Caco-2 (cell line): ENCODE results near the gene MSMP. TPM values are rescaled to one million over a fixed set of nuclear protein-coding genes. Genes with fewer than 3 reads are reported as not detected.

Experiments
- BruUV-seq: library from RNA; stranded (reverse); fragments of 400-500 nt; replicated peaks from 2 replicates; lab custom pipeline; 2021; lab: Mats Ljungman, UMichigan
- CTCF ChIA-PET: fragments of 300-600 bp; sonication (Branson Sonifier 250); formaldehyde crosslinking; loops from one replicate; lab custom pipeline; 2022; ENCODE audit warnings: antibody characterized with exemption; lab: Charles Lee
- POLR2A ChIA-PET: fragments of 300-600 bp; sonication (Branson Sonifier 250); formaldehyde crosslinking; loops from one replicate; lab custom pipeline; 2022; ENCODE audit warnings: antibody characterized with exemption; lab: Charles Lee
- DNase-seq, 2 experiments: peaks; one replicate each; pipeline versions ENCODE4 v3.0.0 to v3.0.0-alpha.2; 2020 to 2022
- H3K27me3 ChIP-seq: replicated peaks from 2 replicates; pipeline ENCODE4 v1.6.0; 2011; ENCODE audit warnings: low read length; ENCODE audit not compliant: control insufficient read depth, insufficient read depth
- H3K36me3 ChIP-seq: 2 replicates; pipeline ENCODE4 v1.5.1; 2011; ENCODE audit warnings: low read length; ENCODE audit not compliant: control insufficient read depth, insufficient read depth
- H3K4me1 ChIP-seq: fragments of 250-450 bp; sonication (Bioruptor Pico); 2 replicates; pipeline ENCODE4 v1.5.1; 2020; ENCODE audit warnings: mild to moderate bottlenecking
- H3K4me3 ChIP-seq: 2 replicates; pipeline ENCODE4 v1.5.1; 2011; ENCODE audit warnings: low read depth, mild to moderate bottlenecking, control low read depth, low read length
- H3K9me3 ChIP-seq: fragments of 250-450 bp; sonication (Bioruptor Pico); 2 replicates; pipeline ENCODE4 v1.5.1; 2020; ENCODE audit warnings: mild to moderate bottlenecking, moderate library complexity
- H3K27ac Mint-ChIP-seq: one replicate; pipeline ENCODE4 v1.8.0; 2022; ENCODE audit warnings: mixed read lengths; ENCODE audit not compliant: unreplicated experiment
- H3K27me3 Mint-ChIP-seq: one replicate; pipeline ENCODE4 v1.8.0; 2022; ENCODE audit warnings: mixed read lengths; ENCODE audit not compliant: insufficient read depth, unreplicated experiment
- H3K36me3 Mint-ChIP-seq: one replicate; pipeline ENCODE4 v1.8.0; 2022; ENCODE audit warnings: mild to moderate bottlenecking, mixed read lengths; ENCODE audit not compliant: insufficient read depth, unreplicated experiment
- H3K4me1 Mint-ChIP-seq: one replicate; pipeline ENCODE4 v1.8.0; 2022; ENCODE audit warnings: low read depth, mixed read lengths; ENCODE audit not compliant: unreplicated experiment
- H3K4me3 Mint-ChIP-seq: one replicate; pipeline ENCODE4 v1.8.0; 2022; ENCODE audit warnings: mild to moderate bottlenecking, moderate library complexity, mixed read lengths; ENCODE audit not compliant: unreplicated experiment
- H3K9me3 Mint-ChIP-seq: one replicate; pipeline ENCODE4 v1.8.0; 2022; ENCODE audit warnings: mixed read lengths; ENCODE audit not compliant: unreplicated experiment
- CTCF ChIP-seq, 2 experiments: fragments of 200-600 bp in 1 of 2; IDR thresholded peaks; 1 replicate in 1 of 2; 2 replicates in 1 of 2; pipeline versions ENCODE4 v1.5.1 to v1.8.0; 2011 to 2022; ENCODE audit warnings: antibody characterized with exemption in 1 of 2, control low read depth in 1 of 2, inconsistent platforms in 1 of 2, low read depth in 1 of 2, low read length in 1 of 2, mild to moderate bottlenecking in 1 of 2, moderate library complexity in 1 of 2; ENCODE audit not compliant: insufficient read depth in 1 of 2, severe bottlenecking in 1 of 2, unreplicated experiment in 1 of 2
- intact Hi-C: fragments of 100-400 bp; cut with micrococcal nuclease; formaldehyde crosslinking; loops from one replicate; pipeline ENCODE4 v1.10.0; 2022; ENCODE audit not compliant: unreplicated experiment
- total RNA-seq: library from RNA; stranded (reverse); gene quantifications from 2 replicates; pipeline ENCODE4 v1.2.3, GENCODE V29; 2022

The MSMP gene
- total RNA-seq, 1 experiment from 2014 or later = not detected

GRCh38 chr9:35778496-35778895, 24.4 kb upstream of the MSMP start:
- Mint-ChIP-seq H3K36me3 (no peaks in the 10 kb centered on the region), H3K27me3 (no peaks in the 10 kb centered on the region), H3K27ac (no peak overlapping the region), H3K9me3 (no peaks in the 10 kb centered on the region), H3K4me3 (no peak overlapping the region), H3K4me1 (no peaks in the 10 kb centered on the region)
- Histone ChIP-seq H3K4me1 (no peaks in the 10 kb centered on the region), H3K27me3 (no peaks in the 10 kb centered on the region), H3K36me3 (no peaks in the 10 kb centered on the region), H3K4me3 (no peak overlapping the region), H3K9me3 (no peaks in the 10 kb centered on the region)
- POLR2A ChIA-PET = no interaction called here
- no TSS peak for BruUV-seq
- intact Hi-C loops = no loop called here
- CTCF ChIA-PET = interaction anchor here (0.8 to 2.2 kb wide), 2 partner anchors 12 to 104 kb away, joined by 3 to 4 read pairs; no protein-coding TSS in a partner anchor
- no peak for TF ChIP-seq CTCF (IDR thresholded peaks at IDR 0.05; ENCODE audit: insufficient read depth in 1 of 2, low read depth in 1 of 2, low read length in 1 of 2, severe bottlenecking in 1 of 2, unreplicated experiment in 1 of 2)
- DNase-seq = no peak

GRCh38 chr9:35776018-35776417, 21.9 kb upstream of the MSMP start:
- ChIA-PET CTCF (interaction anchor here (0.6 to 0.7 kb wide), 2 partner anchors 20 to 1396 kb away, joined by 3 read pairs; no protein-coding TSS in a partner anchor), POLR2A (no interaction called here)
- no peaks in the 10 kb centered on the region for H3K27me3 ChIP-seq
- Mint-ChIP-seq H3K4me1 (no peaks in the 10 kb centered on the region), H3K36me3 (no peaks in the 10 kb centered on the region), H3K27me3 (no peaks in the 10 kb centered on the region), H3K4me3 (no peak overlapping the region), H3K9me3 (no peaks in the 10 kb centered on the region), H3K27ac (no peak overlapping the region)
- no peaks in the 10 kb centered on the region for H3K9me3 ChIP-seq
- TF ChIP-seq CTCF (IDR thresholded peaks at IDR 0.05; ENCODE audit: insufficient read depth in 1 of 2, low read depth in 1 of 2, low read length in 1 of 2, severe bottlenecking in 1 of 2, unreplicated experiment in 1 of 2) = no peak
- DNase-seq = no peak
- no peak overlapping the region for H3K4me3 ChIP-seq
- peaks cover 14% of the 10 kb centered on the region for H3K4me1 ChIP-seq
- intact Hi-C loops = no loop called here
- H3K36me3 ChIP-seq = no peaks in the 10 kb centered on the region
- BruUV-seq = no TSS peak

- Histone ChIP-seq H3K9me3 (no peaks in the 10 kb centered on the region), H3K4me1 (peaks cover 16% of the 10 kb centered on the region), H3K4me3 (no peak overlapping the region), H3K36me3 (no peaks in the 10 kb centered on the region), H3K27me3 (no peaks in the 10 kb centered on the region)
- H3K4me1 Mint-ChIP-seq = no peaks in the 10 kb centered on the region
- no peak overlapping the region for H3K4me3 Mint-ChIP-seq
- intact Hi-C loops = no loop called here
- TF ChIP-seq CTCF (IDR thresholded peaks at IDR 0.05; ENCODE audit: insufficient read depth in 1 of 2, low read depth in 1 of 2, low read length in 1 of 2, severe bottlenecking in 1 of 2, unreplicated experiment in 1 of 2) = no peak
- ChIA-PET POLR2A (no interaction called here), CTCF (interaction anchor here (0.6 to 1.0 kb wide), 2 partner anchors 15 to 19 kb away, joined by 3 to 4 read pairs; no protein-coding TSS in a partner anchor)
- no peaks in the 10 kb centered on the region for H3K27me3 Mint-ChIP-seq
- no peak for DNase-seq
- no peaks in the 10 kb centered on the region for H3K36me3 Mint-ChIP-seq
- no peaks in the 10 kb centered on the region for H3K9me3 Mint-ChIP-seq
- BruUV-seq = no TSS peak
- H3K27ac Mint-ChIP-seq = no peak overlapping the region
Measured at GRCh38 chr9:35774907-35775635, 21.0 kb upstream of the MSMP start.
